ENCODE results near the gene FLACC1. TPM values are rescaled to one million over a fixed set of nuclear protein-coding genes. Genes with fewer than 3 reads are reported as not detected.

FLACC1 gene
- total RNA-seq, 2 donors from 2014 or later, result 0.27 to 0.97 TPM

DNA sequence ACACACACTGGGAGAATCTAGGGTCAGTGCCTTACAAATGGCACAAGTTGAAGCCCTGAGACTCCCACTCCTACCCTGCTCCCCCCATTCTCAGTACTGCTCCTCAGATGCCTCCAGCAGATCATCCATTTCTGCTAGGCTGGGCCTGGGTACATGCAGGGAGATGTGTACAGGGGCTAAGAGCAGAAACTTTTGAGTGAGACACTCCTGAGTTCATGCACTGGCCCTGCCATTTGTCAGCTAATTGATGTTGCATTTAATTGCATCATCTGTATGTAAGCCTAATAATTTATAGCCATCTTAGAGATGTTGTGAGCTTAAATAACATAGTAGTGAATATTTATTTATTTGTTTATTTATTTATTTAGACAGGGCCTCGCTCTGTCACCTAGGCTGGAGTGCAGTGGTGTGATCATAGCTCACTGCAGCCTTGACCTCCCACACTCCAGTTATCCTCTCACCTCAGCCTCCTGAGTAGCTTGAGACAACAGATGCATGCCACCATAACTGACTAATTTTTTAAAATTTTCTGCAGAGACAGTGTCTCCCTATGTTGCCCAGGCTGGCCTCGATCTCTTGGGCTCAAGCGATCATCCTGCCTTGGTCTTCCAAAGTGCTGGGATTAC lies 101.6 kb downstream of the FLACC1 start:
- Histone ChIP-seq H3K36me3 (no peaks in the 10 kb centered on the region), H3K27ac (no peak overlapping the region), H3K9me3 (no peaks in the 10 kb centered on the region), H3K4me3 (no peak overlapping the region), H3K27me3 (replicated peaks; ENCODE audit: insufficient read depth) (no peaks in the 10 kb centered on the region), H3K4me1 (replicated peaks) (no peaks in the 10 kb centered on the region)
- no peak for DNase-seq (ENCODE audit: low spot score)
- intact Hi-C loops (cut with DNase I), result no loop called here
- 97% methylated on average over 3 of the region's 3 CpGs for WGBS
- TF ChIP-seq POLR2A (IDR thresholded peaks at IDR 0.05) (no peak), POLR2AphosphoS5 (IDR thresholded peaks at IDR 0.05) (no peak)
- TF ChIP-seq, protein P1, sequence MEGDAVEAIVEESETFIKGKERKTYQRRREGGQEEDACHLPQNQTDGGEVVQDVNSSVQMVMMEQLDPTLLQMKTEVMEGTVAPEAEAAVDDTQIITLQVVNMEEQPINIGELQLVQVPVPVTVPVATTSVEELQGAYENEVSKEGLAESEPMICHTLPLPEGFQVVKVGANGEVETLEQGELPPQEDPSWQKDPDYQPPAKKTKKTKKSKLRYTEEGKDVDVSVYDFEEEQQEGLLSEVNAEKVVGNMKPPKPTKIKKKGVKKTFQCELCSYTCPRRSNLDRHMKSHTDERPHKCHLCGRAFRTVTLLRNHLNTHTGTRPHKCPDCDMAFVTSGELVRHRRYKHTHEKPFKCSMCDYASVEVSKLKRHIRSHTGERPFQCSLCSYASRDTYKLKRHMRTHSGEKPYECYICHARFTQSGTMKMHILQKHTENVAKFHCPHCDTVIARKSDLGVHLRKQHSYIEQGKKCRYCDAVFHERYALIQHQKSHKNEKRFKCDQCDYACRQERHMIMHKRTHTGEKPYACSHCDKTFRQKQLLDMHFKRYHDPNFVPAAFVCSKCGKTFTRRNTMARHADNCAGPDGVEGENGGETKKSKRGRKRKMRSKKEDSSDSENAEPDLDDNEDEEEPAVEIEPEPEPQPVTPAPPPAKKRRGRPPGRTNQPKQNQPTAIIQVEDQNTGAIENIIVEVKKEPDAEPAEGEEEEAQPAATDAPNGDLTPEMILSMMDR (IDR thresholded peaks at IDR 0.05), result no peak

DNA sequence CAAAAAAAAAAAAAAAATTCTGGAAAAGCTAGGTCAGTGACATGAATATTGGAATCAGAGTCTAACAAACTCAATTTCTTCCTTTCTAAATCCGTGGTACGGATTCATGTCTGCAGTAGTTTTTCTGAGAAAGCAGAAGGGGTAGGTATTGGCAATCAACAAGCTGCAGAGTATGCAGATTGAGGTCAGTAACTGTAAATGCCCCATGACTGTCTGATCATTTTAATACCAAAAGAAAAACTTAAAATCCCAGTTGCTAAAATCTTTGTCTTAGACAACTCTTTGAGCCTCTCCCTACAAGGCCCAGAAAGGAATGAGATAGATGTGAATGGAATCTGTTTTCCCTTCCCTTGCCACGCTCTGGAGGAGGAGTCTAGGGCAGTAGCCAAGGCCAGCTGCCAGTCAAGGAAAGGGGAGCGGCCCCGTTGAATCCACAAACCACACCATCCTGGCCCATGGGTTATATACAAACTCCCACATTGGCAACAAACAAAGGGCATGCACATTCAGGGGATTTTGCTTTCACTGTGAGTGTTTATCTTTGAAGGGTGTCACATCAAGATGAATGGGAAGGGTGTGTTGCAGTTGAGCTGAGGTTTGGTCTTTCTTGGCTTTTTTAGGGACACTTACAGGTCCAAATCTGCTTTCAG lies 102.9 kb downstream of the FLACC1 start:
- no peaks in the 10 kb centered on the region for H3K36me3 ChIP-seq
- no peak overlapping the region for H3K27ac ChIP-seq
- no peaks in the 10 kb centered on the region for H3K27me3 ChIP-seq (replicated peaks; ENCODE audit: insufficient read depth)
- 51% methylated on average over 5 of the region's 5 CpGs for WGBS
- no peaks in the 10 kb centered on the region for H3K9me3 ChIP-seq
- TF ChIP-seq, protein P1 (IDR thresholded peaks at IDR 0.05), result no peak
- TF ChIP-seq POLR2AphosphoS5 (IDR thresholded peaks at IDR 0.05) (no peak), POLR2A (IDR thresholded peaks at IDR 0.05) (no peak)
- no peaks in the 10 kb centered on the region for H3K4me1 ChIP-seq (replicated peaks)
- peak; percentile 20 for DNase-seq (ENCODE audit: low spot score)
- H3K4me3 ChIP-seq, result no peak overlapping the region
- intact Hi-C loops (cut with DNase I), result no loop called here

DNA sequence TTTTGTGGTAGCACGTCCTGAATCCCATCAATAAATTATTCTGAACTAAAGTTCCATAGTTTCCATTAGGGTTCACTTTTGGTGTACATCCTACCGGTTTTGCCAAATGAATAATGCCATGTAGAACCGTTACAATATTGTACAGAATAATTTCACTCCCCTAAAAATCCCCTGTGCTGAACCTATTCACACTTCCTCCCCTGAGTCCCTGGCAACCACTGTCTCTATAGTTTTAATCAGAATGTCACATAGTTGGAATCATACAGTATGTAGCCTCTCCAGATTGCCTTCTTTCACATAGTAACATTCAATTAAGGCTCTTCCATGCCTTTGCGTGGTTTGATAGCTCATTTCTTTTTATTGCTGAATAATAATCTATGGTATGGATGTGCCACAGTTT lies 106.4 kb downstream of the FLACC1 start:
- Histone ChIP-seq H3K27ac (no peak overlapping the region), H3K4me1 (replicated peaks) (no peaks in the 10 kb centered on the region), H3K27me3 (replicated peaks; ENCODE audit: insufficient read depth) (no peaks in the 10 kb centered on the region), H3K4me3 (no peak overlapping the region), H3K36me3 (no peaks in the 10 kb centered on the region), H3K9me3 (no peaks in the 10 kb centered on the region)
- 91% methylated on average over 4 of the region's 4 CpGs for WGBS
- intact Hi-C loops (cut with DNase I), result no loop called here
- DNase-seq (ENCODE audit: low spot score), result no peak
- TF ChIP-seq POLR2A (IDR thresholded peaks at IDR 0.05), result no peak
- TF ChIP-seq, protein P1 (IDR thresholded peaks at IDR 0.05), result no peak
- no peak for TF ChIP-seq POLR2AphosphoS5 (IDR thresholded peaks at IDR 0.05)

DNA sequence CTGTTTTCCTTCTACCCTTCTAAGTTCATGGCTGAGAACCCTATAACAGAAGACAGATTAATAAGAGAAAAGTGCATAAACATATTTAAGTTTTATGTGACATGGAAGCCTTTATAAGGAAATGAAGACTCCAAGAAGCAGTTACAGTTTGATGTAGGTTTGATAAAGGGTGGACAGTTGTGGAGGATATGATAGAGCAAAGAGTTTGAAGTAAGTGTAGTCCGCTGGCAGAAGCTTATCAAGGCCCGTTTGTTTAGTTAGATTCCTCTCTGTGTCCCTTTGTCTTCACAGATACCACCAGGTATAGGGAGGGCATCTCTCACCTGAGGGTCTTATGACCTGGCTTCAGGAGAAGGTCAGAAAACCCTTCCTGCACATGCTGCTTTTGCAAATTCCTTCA lies 107.3 kb downstream of the FLACC1 start:
- TF ChIP-seq POLR2A (IDR thresholded peaks at IDR 0.05), result no peak
- no peak for TF ChIP-seq POLR2AphosphoS5 (IDR thresholded peaks at IDR 0.05)

DNA sequence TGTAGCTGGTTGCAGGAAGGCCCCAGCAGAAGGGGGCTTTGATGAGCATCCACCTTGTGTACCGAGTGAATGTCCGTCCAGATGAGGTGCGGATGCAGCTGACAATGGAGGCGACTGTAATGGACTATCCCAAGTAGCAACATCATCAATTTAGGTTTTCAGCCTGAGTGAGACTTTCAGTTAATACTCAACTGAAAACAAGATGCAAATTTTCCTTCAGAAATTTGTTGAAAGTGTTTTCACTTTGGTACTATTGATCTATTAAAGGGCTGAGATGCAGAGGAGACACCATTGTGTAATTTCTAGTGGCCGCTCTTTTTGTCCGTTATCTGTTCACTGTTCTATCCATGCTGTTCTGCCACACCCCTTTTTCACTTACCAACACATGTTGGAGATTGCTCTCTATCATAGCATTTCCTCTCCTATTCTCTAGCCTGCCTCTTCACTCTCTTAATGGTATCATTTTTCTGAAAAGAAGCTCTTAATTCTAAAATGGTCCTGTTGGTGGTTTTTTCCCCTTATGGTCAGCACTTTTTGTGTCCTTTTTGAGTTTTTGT lies 108.8 kb downstream of the FLACC1 start:
- Histone ChIP-seq H3K4me3 (no peak overlapping the region), H3K9me3 (no peaks in the 10 kb centered on the region), H3K27ac (no peak overlapping the region), H3K4me1 (replicated peaks) (no peaks in the 10 kb centered on the region), H3K36me3 (no peaks in the 10 kb centered on the region), H3K27me3 (replicated peaks; ENCODE audit: insufficient read depth) (no peaks in the 10 kb centered on the region)
- WGBS, result 94% methylated on average over 6 of the region's 6 CpGs
- TF ChIP-seq POLR2A (IDR thresholded peaks at IDR 0.05) (no peak), POLR2AphosphoS5 (IDR thresholded peaks at IDR 0.05) (no peak)
- no peak for DNase-seq (ENCODE audit: low spot score)
- intact Hi-C loops (cut with DNase I), result no loop called here

More for the DNA sequence above, 107.3 kb downstream of the FLACC1 start:
- intact Hi-C loops (cut with DNase I), result no loop called here
- 78% methylated on average over 2 of the region's 2 CpGs for WGBS
- Histone ChIP-seq H3K4me3 (no peak overlapping the region), H3K4me1 (replicated peaks) (no peaks in the 10 kb centered on the region), H3K9me3 (no peaks in the 10 kb centered on the region), H3K27me3 (replicated peaks; ENCODE audit: insufficient read depth) (no peaks in the 10 kb centered on the region), H3K27ac (no peak overlapping the region), H3K36me3 (no peaks in the 10 kb centered on the region)
- DNase-seq (ENCODE audit: low spot score), result no peak
